KMS-11 (cell line): ENCODE data around the gene LRCOL1.

Experiments used
- H2AFZ ChIP-seq: fragments of 200-600 bp; sonication (generic); 2 replicates; pipeline ENCODE4 v1.6.1; 2016; ENCODE audit warnings: antibody characterized with exemption, mixed run types, low read depth
- H3K27ac ChIP-seq: fragments of 200-600 bp; sonication (generic); 2 replicates; pipeline ENCODE4 v1.6.1; 2016; ENCODE audit warnings: mild to moderate bottlenecking, mixed run types
- H3K27me3 ChIP-seq: fragments of 200-600 bp; sonication (generic); 2 replicates; pipeline ENCODE4 v1.6.1; 2017; ENCODE audit warnings: mild to moderate bottlenecking, low read depth, mixed run types, moderate library complexity; ENCODE audit not compliant: insufficient read depth
- H3K36me3 ChIP-seq: fragments of 200-600 bp; sonication (generic); 2 replicates; pipeline ENCODE4 v1.6.1; 2017; ENCODE audit warnings: mild to moderate bottlenecking, mixed run types; ENCODE audit not compliant: insufficient read depth
- H3K4me1 ChIP-seq: fragments of 200-600 bp; sonication (generic); 2 replicates; pipeline ENCODE4 v1.6.1; 2016; ENCODE audit warnings: mild to moderate bottlenecking, low read depth, mixed run types; ENCODE audit not compliant: poor library complexity, severe bottlenecking
- H3K4me2 ChIP-seq: fragments of 200-600 bp; sonication (generic); 2 replicates; pipeline ENCODE4 v1.7.0; 2016; ENCODE audit warnings: mild to moderate bottlenecking, mixed run types
- H3K4me3 ChIP-seq: fragments of 200-600 bp; sonication (generic); IDR thresholded peaks from 2 replicates; pipeline ENCODE4 v1.6.1; 2017; ENCODE audit warnings: low read depth, low read length, mixed read lengths; ENCODE audit not compliant: insufficient read depth
- H3K79me2 ChIP-seq: fragments of 200-600 bp; sonication (generic); 2 replicates; pipeline ENCODE4 v1.6.1; 2016; ENCODE audit warnings: low read depth, mixed run types; ENCODE audit not compliant: insufficient read depth
- H3K9ac ChIP-seq: fragments of 200-600 bp; sonication (generic); 2 replicates; pipeline ENCODE4 v1.6.1; 2016; ENCODE audit warnings: mild to moderate bottlenecking, mixed run types
- H4K20me1 ChIP-seq: fragments of 200-600 bp; sonication (generic); 2 replicates; pipeline ENCODE4 v1.6.1; 2016; ENCODE audit warnings: mild to moderate bottlenecking, mixed run types; ENCODE audit not compliant: insufficient read depth
- TF ChIP-seq, protein P1 (sequence below): fragments of 200-600 bp; sonication (generic); conservative IDR thresholded peaks from 2 replicates; pipeline ENCODE4 v1.6.1; 2017; ENCODE audit warnings: low read depth, mild to moderate bottlenecking, antibody characterized with exemption, low read length, moderate library complexity, mixed read lengths

Gene LRCOL1

DNA sequence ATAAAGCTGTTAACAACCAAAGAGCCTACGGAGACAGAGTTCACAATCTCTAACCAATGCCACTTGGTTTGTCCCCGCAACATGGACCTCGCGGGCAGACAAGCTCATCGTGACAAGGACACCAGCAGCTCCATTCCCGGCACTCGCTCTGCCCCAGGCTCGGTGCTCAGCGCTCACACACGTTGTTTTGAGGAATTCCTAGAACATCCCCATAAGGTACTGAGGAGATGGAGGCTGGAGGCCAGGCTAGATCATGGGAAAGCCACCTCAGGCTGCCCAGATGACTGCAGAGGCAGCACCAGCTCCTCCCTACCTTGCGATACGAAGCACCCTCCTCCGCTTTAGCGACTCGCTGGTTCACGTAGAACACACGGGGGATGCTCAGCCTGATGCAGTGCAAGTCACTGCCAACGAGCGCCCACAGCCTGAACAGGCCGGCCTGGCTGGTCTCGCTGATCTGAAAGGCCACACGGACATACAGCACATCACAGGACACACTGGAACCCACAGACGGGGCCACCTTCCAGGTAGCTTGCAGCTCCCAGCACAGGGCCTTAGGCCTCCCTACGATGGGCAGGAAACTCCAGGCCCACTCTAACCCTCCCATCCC, 38.3 kb upstream of the LRCOL1 start:
- H3K79me2 ChIP-seq = no peaks in the 10 kb centered on the region
- H3K27me3 ChIP-seq = no peaks in the 10 kb centered on the region
- H2AFZ ChIP-seq = no peak overlapping the region
- TF ChIP-seq, protein P1, sequence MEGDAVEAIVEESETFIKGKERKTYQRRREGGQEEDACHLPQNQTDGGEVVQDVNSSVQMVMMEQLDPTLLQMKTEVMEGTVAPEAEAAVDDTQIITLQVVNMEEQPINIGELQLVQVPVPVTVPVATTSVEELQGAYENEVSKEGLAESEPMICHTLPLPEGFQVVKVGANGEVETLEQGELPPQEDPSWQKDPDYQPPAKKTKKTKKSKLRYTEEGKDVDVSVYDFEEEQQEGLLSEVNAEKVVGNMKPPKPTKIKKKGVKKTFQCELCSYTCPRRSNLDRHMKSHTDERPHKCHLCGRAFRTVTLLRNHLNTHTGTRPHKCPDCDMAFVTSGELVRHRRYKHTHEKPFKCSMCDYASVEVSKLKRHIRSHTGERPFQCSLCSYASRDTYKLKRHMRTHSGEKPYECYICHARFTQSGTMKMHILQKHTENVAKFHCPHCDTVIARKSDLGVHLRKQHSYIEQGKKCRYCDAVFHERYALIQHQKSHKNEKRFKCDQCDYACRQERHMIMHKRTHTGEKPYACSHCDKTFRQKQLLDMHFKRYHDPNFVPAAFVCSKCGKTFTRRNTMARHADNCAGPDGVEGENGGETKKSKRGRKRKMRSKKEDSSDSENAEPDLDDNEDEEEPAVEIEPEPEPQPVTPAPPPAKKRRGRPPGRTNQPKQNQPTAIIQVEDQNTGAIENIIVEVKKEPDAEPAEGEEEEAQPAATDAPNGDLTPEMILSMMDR = no peak
- no peaks in the 10 kb centered on the region for H3K4me1 ChIP-seq
- H3K36me3 ChIP-seq = no peaks in the 10 kb centered on the region
- H3K4me2 ChIP-seq = no peak overlapping the region
- H3K9ac ChIP-seq = no peak overlapping the region
- H4K20me1 ChIP-seq = no peaks in the 10 kb centered on the region
- H3K27ac ChIP-seq = no peak overlapping the region
- H3K4me3 ChIP-seq = no peak overlapping the region

DNA sequence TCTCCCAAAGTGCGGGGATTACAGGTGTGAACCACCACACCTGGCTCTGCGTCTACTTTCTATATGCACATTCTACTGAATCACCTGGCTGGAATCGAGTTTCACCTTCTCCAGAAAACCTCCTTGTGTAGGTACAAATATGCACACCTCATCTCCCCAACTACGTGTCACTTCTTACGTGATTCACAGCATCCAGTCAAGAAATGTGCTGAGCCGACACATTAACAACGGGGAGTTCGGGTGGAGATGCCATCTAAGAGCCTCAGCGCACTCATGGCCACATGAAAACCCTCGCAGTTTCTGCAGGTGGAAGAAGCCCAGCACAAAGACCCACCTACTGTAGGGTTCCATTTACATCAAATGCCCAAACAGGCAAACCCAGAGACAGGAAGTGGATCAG, 37.5 kb upstream of the LRCOL1 start:
- Histone ChIP-seq H3K4me2 (no peak overlapping the region), H3K9ac (no peak overlapping the region), H3K36me3 (no peaks in the 10 kb centered on the region), H3K4me1 (no peaks in the 10 kb centered on the region), H3K79me2 (no peaks in the 10 kb centered on the region), H3K27ac (no peak overlapping the region), H4K20me1 (no peaks in the 10 kb centered on the region), H3K27me3 (no peaks in the 10 kb centered on the region), H2AFZ (no peak overlapping the region), H3K4me3 (no peak overlapping the region)
- TF ChIP-seq, protein P1 = no peak

DNA sequence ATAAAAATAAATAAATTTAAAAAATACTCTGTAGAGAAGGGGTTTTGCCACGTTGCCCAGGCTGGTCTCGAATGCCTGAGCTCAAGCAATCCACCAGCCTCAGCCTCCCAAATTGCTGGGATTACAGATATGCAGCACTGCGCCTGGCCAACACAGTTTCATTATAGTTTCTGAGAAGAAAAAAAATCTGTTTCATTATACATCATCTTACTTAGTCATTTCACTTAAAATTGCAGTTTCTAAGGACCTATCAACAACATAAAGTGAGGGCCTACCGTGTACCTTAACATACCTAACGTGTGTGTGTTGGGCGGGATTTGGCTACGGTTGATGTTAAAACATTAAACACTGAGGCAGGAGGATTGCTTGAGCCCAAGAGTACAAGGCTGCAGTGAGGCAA, 36.5 kb upstream of the LRCOL1 start:
- no peak overlapping the region for H2AFZ ChIP-seq
- H3K79me2 ChIP-seq = no peaks in the 10 kb centered on the region
- H3K27me3 ChIP-seq = no peaks in the 10 kb centered on the region
- H3K9ac ChIP-seq = no peak overlapping the region
- TF ChIP-seq, protein P1 = no peak
- no peak overlapping the region for H3K27ac ChIP-seq
- no peaks in the 10 kb centered on the region for H3K36me3 ChIP-seq
- H3K4me3 ChIP-seq = no peak overlapping the region
- no peak overlapping the region for H3K4me2 ChIP-seq
- no peaks in the 10 kb centered on the region for H3K4me1 ChIP-seq
- no peaks in the 10 kb centered on the region for H4K20me1 ChIP-seq

DNA sequence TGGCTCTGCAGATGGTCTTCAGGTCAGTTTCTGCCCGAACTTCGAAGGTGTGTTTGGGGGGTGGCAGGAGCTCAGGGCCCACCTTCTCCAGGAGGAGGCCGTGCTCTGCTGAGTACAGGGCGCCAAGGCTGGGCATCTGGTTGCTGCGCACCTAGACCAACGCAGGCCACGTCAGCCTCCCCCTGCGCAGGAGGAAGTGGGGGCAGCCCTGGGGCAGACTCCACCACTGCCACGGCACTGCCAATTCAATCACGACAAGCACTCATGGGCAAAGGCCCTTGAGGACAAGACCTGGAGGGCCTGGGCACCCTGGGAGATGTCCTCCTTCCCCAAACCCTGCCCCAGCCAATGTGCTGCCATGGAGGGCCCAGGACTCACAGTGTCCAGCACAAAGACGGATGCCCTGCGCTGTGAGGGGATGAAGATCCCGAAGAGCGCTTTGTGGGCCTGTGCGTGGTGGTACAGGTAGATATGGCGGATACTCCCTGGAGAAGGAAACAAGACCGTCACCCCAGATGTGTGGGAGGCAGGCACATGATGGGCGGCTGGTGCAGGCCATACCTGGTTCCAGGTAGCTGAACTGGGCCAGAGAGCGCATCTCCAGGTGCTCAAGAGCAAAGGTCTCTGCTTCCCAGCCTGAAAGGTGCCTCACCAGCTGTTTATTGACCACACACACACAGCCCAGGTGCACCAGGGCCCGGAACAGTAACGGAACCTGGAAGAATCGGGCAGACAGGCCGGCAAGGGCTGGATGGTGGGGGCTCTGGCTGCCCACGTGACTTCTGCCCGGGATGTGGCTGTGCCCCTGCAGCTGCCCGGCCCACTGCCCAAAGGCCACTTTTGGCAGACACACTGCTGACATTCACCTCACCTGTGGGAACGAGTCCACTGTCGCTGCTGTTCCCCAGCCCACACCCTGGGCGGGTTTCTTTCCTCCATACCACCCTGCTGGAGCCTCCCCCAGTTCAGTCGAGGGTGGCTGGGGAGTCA, 32.8 kb upstream of the LRCOL1 start:
- Histone ChIP-seq H3K27me3 (no peaks in the 10 kb centered on the region), H3K4me2 (no peak overlapping the region), H2AFZ (no peak overlapping the region), H4K20me1 (no peaks in the 10 kb centered on the region), H3K4me1 (no peaks in the 10 kb centered on the region), H3K79me2 (no peaks in the 10 kb centered on the region), H3K9ac (no peak overlapping the region), H3K27ac (no peak overlapping the region), H3K36me3 (no peaks in the 10 kb centered on the region), H3K4me3 (no peak overlapping the region)
- TF ChIP-seq, protein P1 = no peak
